ENCODE data around the gene HNMT.

Gene HNMT

GRCh38 chr2:137973280-137973679 is 9.0 kb downstream of the HNMT start:
- no peak overlapping the region for H3K4me3 ChIP-seq (ENCODE audit: low read length, poor library complexity, severe bottlenecking)
- H3K9ac ChIP-seq (ENCODE audit: low read depth, low read length, poor library complexity, severe bottlenecking), result no peak overlapping the region
- H3K36me3 ChIP-seq (ENCODE audit: insufficient read depth, low read length), result no peaks in the 10 kb centered on the region
- H3K4me2 ChIP-seq (ENCODE audit: low read depth, low read length, poor library complexity, severe bottlenecking), result no peak overlapping the region
- H4K20me1 ChIP-seq (ENCODE audit: insufficient read depth, low read length, poor library complexity, severe bottlenecking), result no peaks in the 10 kb centered on the region
- no peaks in the 10 kb centered on the region for H3K9me2 ChIP-seq (replicated peaks; ENCODE audit: low read depth, low read length)
- H3K4me1 ChIP-seq (ENCODE audit: insufficient read depth, low read length, poor library complexity, severe bottlenecking), result no peaks in the 10 kb centered on the region
- TF ChIP-seq CTCF (conservative IDR thresholded peaks at IDR 0.05; ENCODE audit: low read length) (no peak), EZH2phosphoT487 (IDR thresholded peaks at IDR 0.05; ENCODE audit: borderline replicate concordance) (no peak)
- H3F3A ChIP-seq (ENCODE audit: low read depth), result no peaks in the 10 kb centered on the region
- no peaks in the 10 kb centered on the region for H3K27me3 ChIP-seq (ENCODE audit: insufficient read depth, low read length, poor library complexity, severe bottlenecking)
- H3K9me3 ChIP-seq (ENCODE audit: insufficient read depth, low read depth, low read length), result no peaks in the 10 kb centered on the region
- no peak overlapping the region for H2AFZ ChIP-seq (ENCODE audit: low read length)
- no peaks in the 10 kb centered on the region for H3K79me2 ChIP-seq (ENCODE audit: insufficient read depth, low read length)

- Histone ChIP-seq H3K27me3 (ENCODE audit: insufficient read depth, low read length, poor library complexity, severe bottlenecking) (no peaks in the 10 kb centered on the region), H3K4me3 (ENCODE audit: low read length, poor library complexity, severe bottlenecking) (no peak overlapping the region), H3K79me2 (ENCODE audit: insufficient read depth, low read length) (no peaks in the 10 kb centered on the region), H3K4me2 (ENCODE audit: low read depth, low read length, poor library complexity, severe bottlenecking) (no peak overlapping the region), H3K36me3 (ENCODE audit: insufficient read depth, low read length) (no peaks in the 10 kb centered on the region), H3F3A (ENCODE audit: low read depth) (no peaks in the 10 kb centered on the region), H3K9me3 (ENCODE audit: insufficient read depth, low read depth, low read length) (no peaks in the 10 kb centered on the region), H2AFZ (ENCODE audit: low read length) (no peak overlapping the region), H3K9me2 (replicated peaks; ENCODE audit: low read depth, low read length) (no peaks in the 10 kb centered on the region), H4K20me1 (ENCODE audit: insufficient read depth, low read length, poor library complexity, severe bottlenecking) (no peaks in the 10 kb centered on the region), H3K4me1 (ENCODE audit: insufficient read depth, low read length, poor library complexity, severe bottlenecking) (no peaks in the 10 kb centered on the region), H3K9ac (ENCODE audit: low read depth, low read length, poor library complexity, severe bottlenecking) (no peak overlapping the region)
- no peak for TF ChIP-seq EZH2phosphoT487 (IDR thresholded peaks at IDR 0.05; ENCODE audit: borderline replicate concordance)
- no peak for TF ChIP-seq CTCF (conservative IDR thresholded peaks at IDR 0.05; ENCODE audit: low read length)
Measured at GRCh38 chr2:137975280-137976271, 11.3 kb downstream of the HNMT start.

GRCh38 chr2:137976274-137976673 is 12.0 kb downstream of the HNMT start:
- no peaks in the 10 kb centered on the region for H3F3A ChIP-seq (ENCODE audit: low read depth)
- H3K79me2 ChIP-seq (ENCODE audit: insufficient read depth, low read length), result no peaks in the 10 kb centered on the region
- no peaks in the 10 kb centered on the region for H4K20me1 ChIP-seq (ENCODE audit: insufficient read depth, low read length, poor library complexity, severe bottlenecking)
- H3K4me3 ChIP-seq (ENCODE audit: low read length, poor library complexity, severe bottlenecking), result no peak overlapping the region
- no peaks in the 10 kb centered on the region for H3K36me3 ChIP-seq (ENCODE audit: insufficient read depth, low read length)
- no peaks in the 10 kb centered on the region for H3K9me3 ChIP-seq (ENCODE audit: insufficient read depth, low read depth, low read length)
- H3K9ac ChIP-seq (ENCODE audit: low read depth, low read length, poor library complexity, severe bottlenecking), result no peak overlapping the region
- TF ChIP-seq EZH2phosphoT487 (IDR thresholded peaks at IDR 0.05; ENCODE audit: borderline replicate concordance), result no peak
- TF ChIP-seq CTCF (conservative IDR thresholded peaks at IDR 0.05; ENCODE audit: low read length), result no peak
- no peak overlapping the region for H3K4me2 ChIP-seq (ENCODE audit: low read depth, low read length, poor library complexity, severe bottlenecking)
- no peaks in the 10 kb centered on the region for H3K4me1 ChIP-seq (ENCODE audit: insufficient read depth, low read length, poor library complexity, severe bottlenecking)
- no peak overlapping the region for H2AFZ ChIP-seq (ENCODE audit: low read length)
- no peaks in the 10 kb centered on the region for H3K27me3 ChIP-seq (ENCODE audit: insufficient read depth, low read length, poor library complexity, severe bottlenecking)
- H3K9me2 ChIP-seq (replicated peaks; ENCODE audit: low read depth, low read length), result no peaks in the 10 kb centered on the region

Data from Loucy (cell line).